ENCODE measurements around the gene REG3G.
"Not testable (repeated sequence)": the region's sequence is repeated elsewhere in the genome, so short reads cannot be mapped to it uniquely, and the experiment has no call there.

The REG3G gene

DNA sequence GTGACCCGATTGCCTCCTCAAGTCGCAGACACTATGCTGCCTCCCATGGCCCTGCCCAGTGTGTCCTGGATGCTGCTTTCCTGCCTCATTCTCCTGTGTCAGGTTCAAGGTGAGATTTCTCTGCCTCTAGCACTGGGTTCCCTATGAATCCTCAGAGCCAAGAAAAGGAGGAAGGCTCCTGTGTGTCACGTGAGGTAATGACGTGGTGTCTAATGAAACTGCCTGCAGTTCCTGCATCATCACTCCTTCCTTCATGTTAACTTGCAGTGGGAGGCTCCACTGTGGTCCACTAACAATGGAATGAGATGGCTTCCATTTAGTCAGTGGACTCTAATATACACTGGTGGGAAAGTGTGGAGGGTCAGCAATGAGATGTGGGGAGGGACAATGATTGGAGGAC, 559 bp downstream of the REG3G start:
- DNase-seq = no peak

DNA sequence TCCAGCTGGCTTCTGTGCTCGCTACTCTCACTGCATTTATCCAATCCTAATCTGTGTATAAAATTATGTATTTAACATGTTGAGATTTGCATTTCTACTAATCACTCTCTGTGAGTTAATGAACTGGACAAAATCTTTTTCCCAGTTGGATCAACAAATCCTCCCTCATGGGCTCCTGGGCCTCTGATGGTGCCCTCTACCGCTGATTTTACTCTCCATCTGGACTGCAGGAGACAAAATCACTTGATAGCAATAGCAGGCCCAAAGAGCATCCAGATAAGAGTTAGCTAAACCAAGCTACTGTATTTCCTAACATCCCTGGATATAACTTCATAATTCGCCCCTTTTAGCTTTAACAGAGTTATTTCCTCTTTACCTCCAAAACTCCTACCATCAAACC, 14.4 kb downstream of the REG3G start:
- no peak for DNase-seq

DNA sequence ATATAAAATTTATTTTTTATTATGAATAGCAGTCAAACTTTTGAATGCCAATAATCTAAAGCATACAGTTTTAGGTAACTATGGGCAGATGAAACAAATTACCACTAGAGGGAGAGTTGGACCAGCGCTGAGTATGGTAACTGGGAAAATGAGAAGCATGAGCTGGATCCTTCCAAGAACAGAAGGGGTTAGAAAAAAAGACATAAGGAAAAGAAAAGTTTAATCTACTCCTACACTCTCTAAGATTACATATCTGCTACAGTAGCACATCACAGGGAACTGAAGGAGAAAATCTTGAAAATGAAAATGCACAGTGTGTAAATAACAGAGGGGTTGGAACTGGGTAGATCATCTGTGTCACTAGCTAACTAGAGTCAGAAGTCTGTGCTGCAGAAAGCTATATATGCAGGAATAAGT, 15.5 kb downstream of the REG3G start:
- no peak for DNase-seq

GRCh38 chr2:79053486-79053885, 28.0 kb downstream of the REG3G start:
- DNase-seq = not testable (repeated sequence)

DNA sequence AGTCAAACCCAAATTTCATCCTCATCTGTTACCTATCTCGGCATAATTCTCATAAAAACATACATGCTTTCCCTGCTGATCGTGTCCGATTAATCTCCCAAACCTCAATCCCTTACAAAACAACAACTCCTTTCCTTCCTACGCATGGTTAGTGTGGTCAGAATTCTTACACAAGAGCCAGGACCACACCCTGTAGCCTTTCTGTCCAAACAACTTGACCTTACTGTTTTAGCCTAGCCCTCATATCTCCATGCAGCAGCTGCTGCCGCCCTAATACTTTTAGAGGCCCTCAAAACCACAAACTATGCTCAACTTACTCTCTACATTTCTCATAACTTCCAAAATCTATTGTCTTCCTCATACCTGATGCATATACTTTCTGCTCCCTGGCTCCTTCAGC, 29.3 kb downstream of the REG3G start:
- not testable (repeated sequence) for DNase-seq

- no peak for DNase-seq
Observed at GRCh38 chr2:79065201-79065600, 39.7 kb downstream of the REG3G start.

- DNase-seq = no peak
Observed at GRCh38 chr2:79071078-79071477, 45.6 kb downstream of the REG3G start.
